Dendritic cell treated with granulocyte-macrophage colony-stimulating factor and Interleukin-4, amounts not matched to agents 40 ng/mL and 50 ng/mL, for 4 days (primary cell): ENCODE results near the gene ZNF346.
A peak's percentile ranks its signal among the peaks of the same experiment; 100 is the strongest.
"Not testable (repeated sequence)": the region's sequence is repeated elsewhere in the genome, so short reads cannot be mapped to it uniquely, and the experiment has no call there.

Experiments
- H3K27ac Mint-ChIP-seq: one replicate; pipeline ENCODE4 v1.8.0; 2022; ENCODE audit warnings: mild to moderate bottlenecking, mixed read lengths
- H3K27me3 Mint-ChIP-seq: one replicate; pipeline ENCODE4 v1.8.0; 2022; ENCODE audit warnings: mild to moderate bottlenecking, mixed read lengths
- H3K36me3 Mint-ChIP-seq: one replicate; pipeline ENCODE4 v1.8.0; 2022; ENCODE audit warnings: low read depth, mixed read lengths
- H3K4me1 Mint-ChIP-seq: one replicate; pipeline ENCODE4 v1.8.0; 2022; ENCODE audit warnings: low read depth, mixed read lengths
- H3K4me3 Mint-ChIP-seq: one replicate; pipeline ENCODE4 v1.8.0; 2022; ENCODE audit warnings: mild to moderate bottlenecking, moderate library complexity, mixed read lengths
- H3K9me3 Mint-ChIP-seq: one replicate; pipeline ENCODE4 v1.8.0; 2022; ENCODE audit warnings: mixed read lengths
- intact Hi-C: fragments of 100-400 bp; cut with micrococcal nuclease; formaldehyde crosslinking; loops from one replicate; pipeline ENCODE4 v1.15.0; 2022

Gene ZNF346

GRCh38 chr5:177022386-177023302 lies at the start of gene ZNF346:
Gene ZNF346, plus strand, starts transcription at chr5:177022696. Its CDS starts 43 bp downstream, at chr5:177022739.
- Mint-ChIP-seq H3K36me3 (peaks cover 16% of the 10 kb centered on the region), H3K4me1 (peaks cover 33% of the 10 kb centered on the region), H3K27ac (peak within 1 kb of the TSS; percentile 71), H3K9me3 (no peaks in the 10 kb centered on the region), H3K27me3 (no peaks in the 10 kb centered on the region), H3K4me3 (peak within 1 kb of the TSS; percentile 84)
- intact Hi-C loops: loop anchor here (1.0 kb wide), 1 partner anchor 16 kb away; the partner anchor contains the start of gene UIMC1

- no peak overlapping the region for H3K27ac Mint-ChIP-seq
- H3K4me3 Mint-ChIP-seq: no peak overlapping the region
- peaks cover 7% of the 10 kb centered on the region for H3K9me3 Mint-ChIP-seq
Measured at GRCh38 chr5:176979669-176980068, 42.8 kb upstream of the ZNF346 start.

GRCh38 chr5:176980818-176981217 lies 41.7 kb upstream of the ZNF346 start:
- H3K36me3 Mint-ChIP-seq: peaks cover 73% of the 10 kb centered on the region
- peaks cover 9% of the 10 kb centered on the region for H3K9me3 Mint-ChIP-seq
- no peaks in the 10 kb centered on the region for H3K27me3 Mint-ChIP-seq
- H3K27ac Mint-ChIP-seq: no peak overlapping the region
- H3K4me1 Mint-ChIP-seq: no peaks in the 10 kb centered on the region
- intact Hi-C loops: no loop called here
- no peak overlapping the region for H3K4me3 Mint-ChIP-seq

More at GRCh38 chr5:176979669-176980068, 42.8 kb upstream of the ZNF346 start:
- H3K36me3 Mint-ChIP-seq: peaks cover 83% of the 10 kb centered on the region
- H3K27me3 Mint-ChIP-seq: no peaks in the 10 kb centered on the region
- H3K4me1 Mint-ChIP-seq: no peaks in the 10 kb centered on the region
- intact Hi-C loops: no loop called here

GRCh38 chr5:176983112-176983511 lies 39.4 kb upstream of the ZNF346 start:
- H3K4me3 Mint-ChIP-seq, H3K27ac Mint-ChIP-seq, intact Hi-C loops, H3K4me1 Mint-ChIP-seq, H3K27me3 Mint-ChIP-seq, H3K9me3 Mint-ChIP-seq: not testable (repeated sequence)
- peaks cover 69% of the 10 kb centered on the region for H3K36me3 Mint-ChIP-seq

- H3K27ac Mint-ChIP-seq, intact Hi-C loops, H3K4me3 Mint-ChIP-seq, H3K27me3 Mint-ChIP-seq, H3K9me3 Mint-ChIP-seq, H3K4me1 Mint-ChIP-seq: not testable (repeated sequence)
- H3K36me3 Mint-ChIP-seq: peaks cover 68% of the 10 kb centered on the region
Measured at GRCh38 chr5:176983593-176983992, 38.9 kb upstream of the ZNF346 start.

- H3K9me3 Mint-ChIP-seq, H3K27ac Mint-ChIP-seq, H3K4me3 Mint-ChIP-seq, H3K4me1 Mint-ChIP-seq, intact Hi-C loops, H3K27me3 Mint-ChIP-seq: not testable (repeated sequence)
- H3K36me3 Mint-ChIP-seq: peaks cover 62% of the 10 kb centered on the region
Measured at GRCh38 chr5:176984176-176984575, 38.3 kb upstream of the ZNF346 start.

- Mint-ChIP-seq H3K27ac (no peak overlapping the region), H3K9me3 (peaks cover 9% of the 10 kb centered on the region), H3K4me3 (no peak overlapping the region), H3K36me3 (peaks cover 49% of the 10 kb centered on the region), H3K27me3 (no peaks in the 10 kb centered on the region), H3K4me1 (no peaks in the 10 kb centered on the region)
- intact Hi-C loops: no loop called here
Measured at GRCh38 chr5:176985516-176985915, 37.0 kb upstream of the ZNF346 start.

- Mint-ChIP-seq H3K9me3 (peaks cover 9% of the 10 kb centered on the region), H3K4me3 (no peak overlapping the region), H3K27ac (no peak overlapping the region), H3K4me1 (no peaks in the 10 kb centered on the region), H3K36me3 (peaks cover 41% of the 10 kb centered on the region), H3K27me3 (no peaks in the 10 kb centered on the region)
- intact Hi-C loops: no loop called here
Measured at GRCh38 chr5:176986280-176986679, 36.2 kb upstream of the ZNF346 start.

- H3K9me3 Mint-ChIP-seq: peaks cover 9% of the 10 kb centered on the region
- peaks cover 28% of the 10 kb centered on the region for H3K36me3 Mint-ChIP-seq
- no peak overlapping the region for H3K4me3 Mint-ChIP-seq
- H3K27ac Mint-ChIP-seq: no peak overlapping the region
- intact Hi-C loops: no loop called here
- H3K4me1 Mint-ChIP-seq: peaks cover 1% of the 10 kb centered on the region
- H3K27me3 Mint-ChIP-seq: no peaks in the 10 kb centered on the region
Measured at GRCh38 chr5:176987583-176987982, 34.9 kb upstream of the ZNF346 start.

- Mint-ChIP-seq H3K27ac (peak overlapping the region; percentile 45), H3K4me1 (peaks cover 48% of the 10 kb centered on the region)
- intact Hi-C loops, H3K27me3 Mint-ChIP-seq, H3K9me3 Mint-ChIP-seq, H3K36me3 Mint-ChIP-seq, H3K4me3 Mint-ChIP-seq: not testable (repeated sequence)
Measured at GRCh38 chr5:176993081-176993480, 29.4 kb upstream of the ZNF346 start.

GRCh38 chr5:176994460-176995121 lies 27.9 kb upstream of the ZNF346 start:
- intact Hi-C loops: no loop called here
- peaks cover 10% of the 10 kb centered on the region for H3K9me3 Mint-ChIP-seq
- H3K27me3 Mint-ChIP-seq: no peaks in the 10 kb centered on the region

GRCh38 chr5:176995122-176995490 lies 27.4 kb upstream of the ZNF346 start:
- H3K27me3 Mint-ChIP-seq: no peaks in the 10 kb centered on the region
- H3K4me1 Mint-ChIP-seq: peaks cover 58% of the 10 kb centered on the region
- intact Hi-C loops: no loop called here
- H3K4me3 Mint-ChIP-seq: no peak overlapping the region
- H3K9me3 Mint-ChIP-seq: peaks cover 10% of the 10 kb centered on the region
- H3K36me3 Mint-ChIP-seq: peaks cover 2% of the 10 kb centered on the region
- H3K27ac Mint-ChIP-seq: peak overlapping the region; percentile 38

More at GRCh38 chr5:176994460-176995121, 27.9 kb upstream of the ZNF346 start:
- H3K36me3 Mint-ChIP-seq: no peaks in the 10 kb centered on the region
- peak overlapping the region; percentile 38 for H3K27ac Mint-ChIP-seq
- H3K4me1 Mint-ChIP-seq: peaks cover 53% of the 10 kb centered on the region
- H3K4me3 Mint-ChIP-seq: no peak overlapping the region

GRCh38 chr5:176995896-176996767 lies 26.4 kb upstream of the ZNF346 start:
- Mint-ChIP-seq H3K4me3 (no peak overlapping the region), H3K4me1 (peaks cover 68% of the 10 kb centered on the region), H3K27ac (peak overlapping the region; percentile 30)

More at GRCh38 chr5:176995896-176996767, 26.4 kb upstream of the ZNF346 start:
- Mint-ChIP-seq H3K9me3 (peaks cover 10% of the 10 kb centered on the region), H3K36me3 (peaks cover 7% of the 10 kb centered on the region), H3K27me3 (no peaks in the 10 kb centered on the region)
- intact Hi-C loops: no loop called here
